NAMALWA (cell line): Measurements from ENCODE around the gene ALK.
A peak's percentile ranks its signal among the peaks of the same experiment; 100 is the strongest.

Experiments used
- DNase-seq: peaks from one replicate; pipeline ENCODE4 v3.0.0-alpha.2; 2015; ENCODE audit warnings: low spot score

ALK gene

GRCh38 chr2:29644949-29645348 is 276.4 kb downstream of the ALK start:
- DNase-seq = peak; percentile 3

GRCh38 chr2:29643196-29643595 is 278.2 kb downstream of the ALK start:
- no peak for DNase-seq

- DNase-seq = no peak
These were observed 281.0 kb downstream of the ALK start for GRCh38 chr2:29640360-29640759.

- no peak for DNase-seq
These were observed 282.7 kb downstream of the ALK start for GRCh38 chr2:29638641-29639040.

- DNase-seq = no peak
These were observed 286.5 kb downstream of the ALK start for GRCh38 chr2:29634916-29635315.

- DNase-seq = no peak
These were observed 289.4 kb downstream of the ALK start for GRCh38 chr2:29632018-29632417.

- DNase-seq = no peak
These were observed 291.9 kb downstream of the ALK start for GRCh38 chr2:29629495-29629894.

GRCh38 chr2:29628862-29629261 is 292.5 kb downstream of the ALK start:
- no peak for DNase-seq

GRCh38 chr2:29628108-29628745 is 293.2 kb downstream of the ALK start:
- DNase-seq = no peak

- no peak for DNase-seq
These were observed 294.1 kb downstream of the ALK start for GRCh38 chr2:29627279-29627711.

- DNase-seq = no peak
These were observed 300.5 kb downstream of the ALK start for GRCh38 chr2:29620890-29621289.

GRCh38 chr2:29619689-29620088 is 301.7 kb downstream of the ALK start:
- DNase-seq = no peak

- no peak for DNase-seq
These were observed 303.4 kb downstream of the ALK start for GRCh38 chr2:29618024-29618423.

- no peak for DNase-seq
These were observed 304.0 kb downstream of the ALK start for GRCh38 chr2:29617351-29617750.

- no peak for DNase-seq
These were observed 304.8 kb downstream of the ALK start for GRCh38 chr2:29616569-29616968.

- no peak for DNase-seq
These were observed 305.5 kb downstream of the ALK start for GRCh38 chr2:29615841-29616240.

GRCh38 chr2:29615183-29615582 is 306.2 kb downstream of the ALK start:
- no peak for DNase-seq

GRCh38 chr2:29614295-29614830 is 307.0 kb downstream of the ALK start:
- no peak for DNase-seq

GRCh38 chr2:29613792-29614266 is 307.6 kb downstream of the ALK start:
- no peak for DNase-seq

- DNase-seq = no peak
These were observed 308.3 kb downstream of the ALK start for GRCh38 chr2:29613067-29613466.

- DNase-seq = no peak
These were observed 308.8 kb downstream of the ALK start for GRCh38 chr2:29612568-29612967.

- DNase-seq = no peak
These were observed 309.5 kb downstream of the ALK start for GRCh38 chr2:29611850-29612249.

GRCh38 chr2:29611261-29611660 is 310.1 kb downstream of the ALK start:
- no peak for DNase-seq

GRCh38 chr2:29610569-29610968 is 310.8 kb downstream of the ALK start:
- DNase-seq = no peak
